AG08395 (cell line): Measurements from ENCODE around the gene PSMB1.
"Not testable (repeated sequence)": the region's sequence is repeated elsewhere in the genome, so short reads cannot be mapped to it uniquely, and the experiment has no call there.

Source experiments
- DNase-seq: peaks from one replicate; pipeline ENCODE4 v3.0.0; 2012; ENCODE audit warnings: mixed read lengths, low spot score

Gene PSMB1

DNA sequence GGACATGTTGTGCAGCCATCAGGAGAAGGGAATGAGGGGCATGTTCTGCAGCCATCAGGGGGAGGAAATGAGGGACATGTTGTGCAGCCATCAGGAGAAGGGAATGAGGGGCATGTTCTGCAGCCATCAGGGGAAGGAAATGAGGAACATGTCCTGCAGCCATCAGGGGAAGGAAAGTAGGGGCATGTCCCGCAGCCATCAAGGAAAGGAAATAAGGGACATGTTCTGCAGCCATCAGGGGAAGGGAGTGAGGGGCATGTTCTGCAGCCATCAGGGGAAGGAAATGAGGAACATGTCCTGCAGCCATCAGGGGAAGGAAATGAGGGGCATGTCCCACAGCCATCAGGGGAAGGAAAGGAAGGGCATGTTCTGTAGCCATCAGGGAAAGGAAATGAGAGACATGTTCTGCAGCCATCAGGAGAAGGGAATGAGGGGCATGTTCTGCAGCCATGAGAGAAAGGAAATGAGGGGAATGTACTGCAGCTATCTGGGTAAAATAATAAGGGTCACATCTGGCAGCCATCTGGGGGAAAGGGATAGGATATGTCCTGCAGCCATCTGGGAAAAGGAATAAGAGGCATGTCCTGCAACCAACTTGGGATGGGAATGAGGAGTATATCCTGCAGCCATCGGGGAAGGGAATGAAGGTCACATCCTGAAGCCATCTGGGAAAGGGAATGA lies 50.2 kb downstream of the PSMB1 start:
- DNase-seq = not testable (repeated sequence)

DNA sequence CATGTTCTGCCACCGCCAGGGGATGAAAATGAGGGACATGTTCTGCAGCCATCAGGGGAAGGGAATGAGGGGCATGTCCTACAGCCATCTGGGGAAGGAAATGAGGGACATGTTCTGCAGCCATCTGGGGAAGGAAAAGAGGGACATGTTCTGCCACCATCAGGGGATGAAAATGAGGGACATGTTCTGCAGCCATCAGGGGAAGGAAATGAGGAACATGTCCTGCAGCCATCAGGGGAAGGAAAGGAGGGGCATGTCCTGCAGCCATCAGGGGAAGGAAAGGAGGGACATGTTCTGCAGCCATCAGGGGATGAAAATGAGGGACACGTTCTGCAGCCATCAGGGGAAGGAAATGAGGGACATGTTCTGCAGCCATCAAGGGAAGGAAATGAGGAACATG lies 50.8 kb downstream of the PSMB1 start:
- DNase-seq = not testable (repeated sequence)

DNA sequence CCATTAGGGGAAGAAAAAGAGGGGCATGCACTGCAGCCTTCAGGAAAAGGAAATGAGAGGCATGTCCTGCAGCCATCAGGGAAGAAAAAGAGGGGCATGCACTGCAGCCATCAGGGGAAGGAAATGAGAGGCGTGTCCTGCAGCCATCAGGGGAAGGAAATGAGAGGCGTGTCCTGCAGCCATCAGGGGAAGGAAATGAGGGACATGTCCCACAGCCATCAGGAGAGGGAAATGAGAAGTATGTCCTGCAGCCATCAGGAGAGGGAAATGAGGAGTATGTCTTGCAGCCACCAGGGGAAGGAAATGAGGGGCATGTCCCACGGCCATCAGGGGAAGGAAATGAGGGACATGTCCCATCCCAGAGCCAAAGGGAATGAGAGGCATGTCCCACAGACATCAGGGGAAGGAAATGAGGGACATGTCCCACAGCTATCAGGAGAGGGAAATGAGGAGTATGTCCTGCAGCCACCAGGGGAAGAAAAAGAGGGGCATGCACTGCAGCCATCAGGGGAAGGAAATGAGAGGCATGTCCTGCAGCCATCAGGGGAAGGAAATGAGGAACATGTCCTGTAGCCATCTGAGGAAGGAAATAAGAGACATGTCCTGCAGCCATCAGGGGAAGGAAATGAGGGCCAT lies 52.0 kb downstream of the PSMB1 start:
- DNase-seq = no peak

DNA sequence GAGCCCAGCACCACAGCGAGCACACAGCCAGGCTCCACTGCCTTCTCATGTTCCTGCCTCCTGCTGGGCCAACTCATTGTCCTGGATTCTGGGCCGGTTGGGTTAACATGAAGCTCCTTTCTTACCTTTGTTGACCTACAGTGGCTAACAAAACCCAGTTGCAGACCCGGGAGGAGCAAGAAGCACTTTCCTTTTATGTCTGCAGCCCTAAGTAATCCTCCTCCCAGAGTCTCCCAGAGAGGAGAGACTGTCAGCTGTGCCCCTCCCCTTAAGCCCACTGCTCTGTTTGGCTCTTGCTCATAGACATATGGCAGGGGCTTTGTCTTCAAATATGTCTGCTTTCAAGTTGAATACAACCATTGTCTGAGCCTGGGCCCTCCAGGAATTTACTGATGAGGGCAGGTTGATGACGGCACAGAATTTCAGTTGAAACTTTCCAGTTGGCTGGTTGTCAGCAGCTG lies 55.2 kb downstream of the PSMB1 start:
- DNase-seq = no peak

DNA sequence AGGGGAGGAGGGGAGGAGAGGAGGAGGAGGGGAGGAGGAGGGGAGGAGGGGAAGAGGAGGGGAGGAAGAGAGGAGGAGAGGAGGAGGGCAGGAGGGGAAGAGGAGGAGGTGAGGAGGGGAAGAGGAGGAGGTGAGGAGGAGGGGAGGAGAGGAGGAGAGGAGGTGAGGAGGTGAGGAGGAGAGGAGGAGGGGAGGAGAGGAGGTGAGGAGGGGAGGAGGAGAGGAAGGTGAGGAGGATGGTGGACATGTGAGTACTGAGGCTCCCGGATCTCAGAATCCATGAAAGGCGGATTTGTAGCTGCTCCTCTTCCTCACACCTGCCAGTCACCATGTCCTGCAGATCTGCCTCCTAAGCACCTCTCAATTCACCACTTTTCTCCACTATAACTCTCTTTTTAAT lies 59.8 kb downstream of the PSMB1 start:
- DNase-seq = no peak

DNA sequence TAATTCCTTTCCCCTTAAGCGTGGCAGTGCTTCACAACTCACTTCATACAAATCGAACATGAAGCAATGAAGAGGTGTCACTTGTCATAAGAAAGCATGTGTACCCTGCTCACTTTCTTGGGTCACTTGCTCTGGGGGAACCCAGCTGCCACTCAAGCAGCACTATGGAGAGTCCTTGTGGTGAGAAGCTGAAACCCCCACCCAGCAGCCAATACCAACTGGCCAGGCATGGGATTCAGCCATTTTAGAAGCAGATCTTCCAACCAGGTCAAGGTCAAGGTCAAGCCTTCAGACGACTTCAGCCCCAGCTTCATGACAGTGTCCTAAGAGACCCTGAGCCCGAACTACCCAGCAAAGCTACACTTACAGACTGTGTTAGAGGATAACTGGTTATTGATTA lies 62.8 kb downstream of the PSMB1 start:
- no peak for DNase-seq

DNA sequence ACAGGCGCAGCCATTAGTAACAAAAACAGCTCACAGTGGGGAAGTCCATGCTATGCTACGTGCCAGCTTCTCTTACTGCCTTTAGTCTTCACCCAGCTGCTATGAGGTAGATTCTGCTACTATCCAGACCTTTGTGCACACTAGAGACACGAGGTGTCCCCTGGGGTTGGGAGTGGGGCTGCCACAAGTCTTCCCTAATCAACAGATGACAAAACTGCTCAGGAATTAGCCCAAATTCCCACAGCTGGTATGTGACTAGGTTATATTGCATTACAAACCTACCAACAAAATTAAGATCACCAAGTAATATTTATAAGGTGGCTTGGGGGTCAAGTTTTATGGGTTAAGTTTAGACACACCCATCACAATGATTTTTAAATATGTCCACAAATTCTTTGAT lies 63.3 kb downstream of the PSMB1 start:
- no peak for DNase-seq

DNA sequence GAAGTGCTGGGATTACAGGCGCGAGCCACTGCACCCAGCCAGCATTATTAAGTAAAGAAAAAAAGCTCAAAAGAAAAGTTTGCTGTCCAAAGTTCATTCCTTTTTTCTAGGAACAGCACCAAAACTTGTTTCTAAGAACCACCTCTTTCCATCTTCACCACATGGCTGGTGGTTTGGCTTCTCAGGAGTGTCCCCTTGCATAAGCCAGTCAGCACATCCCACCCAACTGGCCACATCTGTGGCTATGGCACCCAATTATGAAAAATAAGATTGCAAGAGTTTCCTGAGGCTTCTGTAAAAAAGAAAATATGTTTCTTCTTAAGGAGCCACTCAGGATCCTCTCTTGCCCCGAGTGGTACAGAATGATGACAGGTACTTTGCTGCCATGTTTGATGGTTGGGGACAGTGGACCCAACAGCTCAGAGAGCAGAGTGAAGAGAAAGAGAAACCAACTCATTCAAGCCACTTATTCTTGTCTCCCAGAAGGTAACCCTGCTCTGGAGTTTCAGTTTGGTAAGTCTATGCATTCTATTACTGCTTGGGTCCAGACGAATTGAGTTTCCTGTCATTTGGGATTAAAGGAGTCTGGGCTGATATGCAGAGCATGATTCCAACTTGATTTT lies 65.3 kb downstream of the PSMB1 start:
- no peak for DNase-seq

DNA sequence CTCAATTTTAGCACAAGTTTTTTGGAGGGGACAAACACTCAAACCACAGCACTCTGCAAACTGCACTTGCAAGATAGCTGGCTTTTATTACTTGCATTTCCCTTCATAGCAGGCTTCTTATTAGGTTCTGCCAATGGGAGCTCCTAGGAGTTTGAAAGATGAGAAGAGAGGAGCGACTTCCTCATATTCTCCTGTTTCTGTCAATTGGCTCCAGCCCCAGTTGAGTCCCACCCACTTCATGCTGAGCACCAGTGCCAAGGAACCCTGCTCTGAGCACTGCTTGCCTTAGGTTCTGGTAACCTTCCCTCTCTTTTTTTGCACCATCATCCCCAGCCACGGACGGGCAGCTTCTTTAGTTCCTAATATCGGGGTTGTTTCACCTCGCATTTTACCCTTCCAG lies 67.9 kb downstream of the PSMB1 start:
- DNase-seq = no peak
